Mesenchymal stem cell (in vitro differentiated cells and primary cell): ENCODE results near the gene KCNH1.

Source experiments
- DNase-seq: peaks from one replicate; pipeline ENCODE4 v3.0.0-alpha.2; 2013
- H2AFZ ChIP-seq: one replicate; pipeline ENCODE4 v1.6.1; 2013; ENCODE audit warnings: low read depth, mild to moderate bottlenecking, control low read depth, inconsistent platforms, low read length, moderate library complexity
- H2AK5ac ChIP-seq: 2 replicates; pipeline ENCODE4 v1.6.1; 2013; ENCODE audit warnings: low read length, moderate library complexity, mild to moderate bottlenecking, inconsistent platforms; ENCODE audit not compliant: severe bottlenecking
- H2BK120ac ChIP-seq: one replicate; pipeline ENCODE4 v1.6.1; 2013; ENCODE audit warnings: low read depth, mild to moderate bottlenecking, inconsistent platforms, low read length, moderate library complexity
- H2BK12ac ChIP-seq, 2 experiments: one replicate each; pipeline ENCODE4 v1.6.1; 2013; ENCODE audit warnings: inconsistent platforms in 2 of 2, low read length in 2 of 2, mild to moderate bottlenecking in 2 of 2, moderate library complexity in 2 of 2, control low read depth in 1 of 2
- H2BK15ac ChIP-seq: one replicate; pipeline ENCODE4 v1.6.1; 2013; ENCODE audit warnings: mild to moderate bottlenecking, low read depth, inconsistent platforms; ENCODE audit not compliant: poor library complexity, severe bottlenecking
- H2BK5ac ChIP-seq: 2 replicates; pipeline ENCODE4 v1.6.1; 2013; ENCODE audit warnings: low read depth, mild to moderate bottlenecking, low read length, control low read depth, inconsistent platforms; ENCODE audit not compliant: poor library complexity, severe bottlenecking
- H3K14ac ChIP-seq, 2 experiments: one replicate each; pipeline ENCODE4 v1.6.1; 2013; ENCODE audit warnings: inconsistent platforms in 2 of 2, low read length in 2 of 2, control low read depth in 1 of 2, mild to moderate bottlenecking in 1 of 2, moderate library complexity in 1 of 2
- H3K18ac ChIP-seq, 2 experiments: one replicate each; pipeline ENCODE4 v1.6.1; 2013; ENCODE audit warnings: inconsistent platforms in 2 of 2, low read length in 2 of 2, control low read depth in 1 of 2, low read depth in 1 of 2, mild to moderate bottlenecking in 1 of 2
- H3K23ac ChIP-seq, 2 experiments: one replicate each; pipeline ENCODE4 v1.6.1; 2013; ENCODE audit warnings: inconsistent platforms in 2 of 2, low read length in 2 of 2, mild to moderate bottlenecking in 2 of 2, moderate library complexity in 2 of 2, control low read depth in 1 of 2
- H3K27ac ChIP-seq: 2 replicates; pipeline ENCODE4 v1.5.1; 2013; ENCODE audit warnings: mild to moderate bottlenecking, moderate library complexity, low read length, control low read depth, inconsistent platforms; ENCODE audit not compliant: poor library complexity, severe bottlenecking
- H3K27me3 ChIP-seq, 2 experiments: 2 replicates each; pipeline versions ENCODE4 v1.6.1 to v1.7.0; 2013; ENCODE audit warnings: low read length in 2 of 2, mild to moderate bottlenecking in 2 of 2, moderate library complexity in 2 of 2, control low read depth in 1 of 2, inconsistent platforms in 1 of 2; ENCODE audit not compliant: control insufficient read depth in 1 of 2, insufficient read depth in 1 of 2
- H3K36me3 ChIP-seq, 2 experiments: 2 replicates each; pipeline versions ENCODE4 v1.6.1 to v1.7.0; 2013; ENCODE audit warnings: low read length in 2 of 2, control low read depth in 1 of 2, inconsistent platforms in 1 of 2, low read depth in 1 of 2, mild to moderate bottlenecking in 1 of 2; ENCODE audit not compliant: insufficient read depth in 2 of 2, control insufficient read depth in 1 of 2
- H3K4ac ChIP-seq, 2 experiments: one replicate each; pipeline ENCODE4 v1.6.1; 2013; ENCODE audit warnings: inconsistent platforms in 2 of 2, low read length in 2 of 2, mild to moderate bottlenecking in 2 of 2, moderate library complexity in 2 of 2, control low read depth in 1 of 2, low read depth in 1 of 2
- H3K4me1 ChIP-seq: 2 replicates; pipeline ENCODE4 v1.6.1; 2013; ENCODE audit warnings: low read depth, low read length, control low read depth; ENCODE audit not compliant: control insufficient read depth, insufficient read depth
- H3K4me2 ChIP-seq: 2 replicates; pipeline ENCODE4 v1.6.1; 2013; ENCODE audit warnings: low read length, mild to moderate bottlenecking, inconsistent platforms; ENCODE audit not compliant: poor library complexity, severe bottlenecking
- H3K4me3 ChIP-seq, 2 experiments: 2 replicates each; pipeline versions ENCODE4 v1.5.1 to v1.7.0; 2013; ENCODE audit warnings: low read length in 2 of 2, mild to moderate bottlenecking in 2 of 2, control low read depth in 1 of 2, low read depth in 1 of 2; ENCODE audit not compliant: insufficient read depth in 1 of 2
- H3K79me1 ChIP-seq: replicated peaks from 2 replicates; pipeline ENCODE4 v1.6.1; 2013; ENCODE audit warnings: mild to moderate bottlenecking, control low read depth, low read length, inconsistent platforms; ENCODE audit not compliant: poor library complexity, severe bottlenecking
- H3K9ac ChIP-seq: 2 replicates; pipeline ENCODE4 v1.7.0; 2013; ENCODE audit warnings: mild to moderate bottlenecking, low read length, moderate library complexity
- H3K9me3 ChIP-seq: 2 replicates; pipeline ENCODE4 v1.7.0; 2013; ENCODE audit warnings: mild to moderate bottlenecking, low read length; ENCODE audit not compliant: control insufficient read depth
- H4K8ac ChIP-seq: one replicate; pipeline ENCODE4 v1.6.1; 2013; ENCODE audit warnings: inconsistent platforms, mild to moderate bottlenecking, low read length, moderate library complexity
- H4K91ac ChIP-seq: one replicate; pipeline ENCODE4 v1.6.1; 2013; ENCODE audit warnings: mild to moderate bottlenecking, low read length, inconsistent platforms
- WGBS: methylation state at CpG from one replicate; pipeline ENCODE4 v1.1.7; 2013; ENCODE audit warnings: mixed read lengths; 5-methylcytosine and 5-hydroxymethylcytosine counted together

The KCNH1 gene

DNA sequence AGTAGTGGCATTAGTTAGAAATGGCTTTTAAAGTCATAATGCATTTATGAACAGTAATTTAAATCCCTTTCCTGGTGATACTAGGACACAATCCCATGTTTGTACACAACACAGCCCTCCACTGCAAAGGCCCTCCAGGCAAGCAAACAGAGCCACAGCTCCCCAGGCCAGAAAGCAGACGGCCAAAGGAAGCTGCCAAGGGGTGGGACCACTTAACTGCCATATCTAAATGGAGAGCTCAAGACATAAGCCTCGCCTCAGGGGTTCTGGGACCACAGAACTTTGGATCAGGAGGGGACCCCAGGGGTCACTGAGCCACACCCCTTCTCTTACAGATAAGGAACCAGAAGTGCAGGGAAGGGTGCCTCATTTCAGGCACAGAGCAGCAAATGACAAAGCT, 189.7 kb downstream of the KCNH1 start:
- DNase-seq: no peak
- no peak overlapping the region for H2BK12ac ChIP-seq
- H4K91ac ChIP-seq: no peak overlapping the region
- H2BK5ac ChIP-seq: no peak overlapping the region
- H3K36me3 ChIP-seq: no peaks in the 10 kb centered on the region
- no peaks in the 10 kb centered on the region for H3K27me3 ChIP-seq
- no peak overlapping the region for H3K4me2 ChIP-seq
- H3K4ac ChIP-seq: no peak overlapping the region
- H3K18ac ChIP-seq: no peak overlapping the region
- 46% methylated on average over 2 of the region's 2 CpGs for WGBS
- H3K4me1 ChIP-seq: no peaks in the 10 kb centered on the region
- no peak overlapping the region for H3K9ac ChIP-seq
- H2BK15ac ChIP-seq: no peak overlapping the region
- no peak overlapping the region for H3K27ac ChIP-seq
- H3K14ac ChIP-seq: no peak overlapping the region
- no peaks in the 10 kb centered on the region for H3K9me3 ChIP-seq
- H2BK120ac ChIP-seq: no peak overlapping the region
- H3K4me3 ChIP-seq: no peak overlapping the region
- no peak overlapping the region for H2AFZ ChIP-seq
- peaks cover 9% of the 10 kb centered on the region for H3K79me1 ChIP-seq
- no peak overlapping the region for H4K8ac ChIP-seq
- H2AK5ac ChIP-seq: no peak overlapping the region
- no peak overlapping the region for H3K23ac ChIP-seq

- Histone ChIP-seq H2BK5ac (no peak overlapping the region), H3K27me3 (no peaks in the 10 kb centered on the region), H2BK120ac (no peak overlapping the region), H3K36me3 (no peaks in the 10 kb centered on the region), H3K79me1 (peaks cover 8% of the 10 kb centered on the region), H3K4ac (no peak overlapping the region), H2BK12ac (no peak overlapping the region), H3K23ac (no peak overlapping the region), H3K9ac (no peak overlapping the region), H4K8ac (no peak overlapping the region), H3K9me3 (no peaks in the 10 kb centered on the region), H4K91ac (no peak overlapping the region), H2BK15ac (no peak overlapping the region), H2AK5ac (no peak overlapping the region), H3K27ac (no peak overlapping the region), H3K4me1 (no peaks in the 10 kb centered on the region), H3K4me2 (no peak overlapping the region), H3K4me3 (no peak overlapping the region), H3K14ac (no peak overlapping the region), H3K18ac (no peak overlapping the region), H2AFZ (no peak overlapping the region)
- no CpG with 5 or more reads among the region's 2 CpGs for WGBS
- no peak for DNase-seq
Measured at GRCh38 chr1:210942513-210942912, 191.4 kb downstream of the KCNH1 start.

DNA sequence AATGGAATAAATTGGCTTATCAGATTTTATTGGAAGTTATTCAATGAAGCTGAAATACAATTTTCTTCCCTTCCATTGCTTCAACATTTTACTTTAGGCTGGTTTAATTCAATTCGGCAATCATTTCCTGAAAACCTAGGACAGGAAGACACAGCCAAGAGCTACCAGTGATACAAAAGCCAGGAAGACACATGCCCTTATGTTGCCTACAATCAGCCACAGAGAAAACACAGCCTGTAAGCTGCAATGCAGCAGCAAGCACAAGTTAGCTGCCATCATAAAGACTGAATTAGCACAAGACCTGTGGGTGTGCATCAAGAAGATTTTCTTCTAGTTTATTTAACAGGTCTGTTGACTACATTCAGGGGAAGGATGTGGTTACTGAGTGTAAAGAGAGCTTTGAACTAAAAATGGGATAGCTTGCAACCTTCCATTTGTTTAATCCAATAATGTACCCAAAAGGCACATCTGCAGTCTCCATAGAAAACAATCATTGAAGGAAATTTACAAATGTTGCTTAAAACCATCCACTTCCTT, 193.8 kb downstream of the KCNH1 start:
- Histone ChIP-seq H3K14ac (no peak overlapping the region), H2BK5ac (no peak overlapping the region), H3K9me3 (no peaks in the 10 kb centered on the region), H2BK120ac (no peak overlapping the region), H3K4me2 (no peak overlapping the region), H3K4me1 (no peaks in the 10 kb centered on the region), H4K91ac (no peak overlapping the region), H4K8ac (no peak overlapping the region), H3K36me3 (no peaks in the 10 kb centered on the region), H3K27me3 (no peaks in the 10 kb centered on the region), H2BK15ac (no peak overlapping the region), H2BK12ac (no peak overlapping the region), H2AK5ac (no peak overlapping the region), H2AFZ (no peak overlapping the region), H3K23ac (peak overlapping the region in 1 of 2 experiments; percentile 66), H3K18ac (no peak overlapping the region), H3K9ac (no peak overlapping the region), H3K4ac (no peak overlapping the region), H3K79me1 (peaks cover 5% of the 10 kb centered on the region), H3K27ac (no peak overlapping the region), H3K4me3 (no peak overlapping the region)
- WGBS: 97% methylated on average over 1 of the region's 1 CpG
- no peak for DNase-seq

- H2BK5ac ChIP-seq: no peak overlapping the region
- DNase-seq: no peak
- H2BK120ac ChIP-seq: no peak overlapping the region
- no peak overlapping the region for H3K18ac ChIP-seq
- H3K4me3 ChIP-seq: no peak overlapping the region
- H3K4me2 ChIP-seq: no peak overlapping the region
- peaks cover 2% of the 10 kb centered on the region for H3K79me1 ChIP-seq
- H3K4me1 ChIP-seq: no peaks in the 10 kb centered on the region
- H3K27ac ChIP-seq: no peak overlapping the region
- no peak overlapping the region for H4K8ac ChIP-seq
- no peak overlapping the region for H3K4ac ChIP-seq
- no peak overlapping the region for H2BK15ac ChIP-seq
- H3K36me3 ChIP-seq: no peaks in the 10 kb centered on the region
- 77% methylated on average over 1 of the region's 3 CpGs for WGBS
- no peak overlapping the region for H3K14ac ChIP-seq
- no peaks in the 10 kb centered on the region for H3K9me3 ChIP-seq
- H2BK12ac ChIP-seq: no peak overlapping the region
- H3K27me3 ChIP-seq: no peaks in the 10 kb centered on the region
- H2AFZ ChIP-seq: no peak overlapping the region
- no peak overlapping the region for H2AK5ac ChIP-seq
- H4K91ac ChIP-seq: no peak overlapping the region
- H3K23ac ChIP-seq: no peak overlapping the region
- H3K9ac ChIP-seq: no peak overlapping the region
Measured at GRCh38 chr1:210938416-210938925, 195.5 kb downstream of the KCNH1 start.
